GM18499 (cell line): ENCODE measurements around the gene NEURL1B.

Experiments
- ATAC-seq: cut with Tn5 transposase; IDR thresholded peaks from one replicate; pipeline ENCODE4 v1.9.1; 2021; ENCODE audit warnings: moderate number of reproducible peaks; ENCODE audit not compliant: insufficient read depth, unreplicated experiment

NEURL1B gene

GRCh38 chr5:172725273-172725672 lies 84.2 kb downstream of the NEURL1B start:
- ATAC-seq: no peak

GRCh38 chr5:172725785-172726184 lies 84.7 kb downstream of the NEURL1B start:
- ATAC-seq: no peak

- no peak for ATAC-seq
These were observed 85.9 kb downstream of the NEURL1B start for GRCh38 chr5:172726966-172727365.

- no peak for ATAC-seq
These were observed 86.5 kb downstream of the NEURL1B start for GRCh38 chr5:172727551-172727950.

GRCh38 chr5:172728481-172729241 lies 87.6 kb downstream of the NEURL1B start:
- ATAC-seq: no peak

- no peak for ATAC-seq
These were observed 88.5 kb downstream of the NEURL1B start for GRCh38 chr5:172729588-172729987.

- no peak for ATAC-seq
These were observed 89.2 kb downstream of the NEURL1B start for GRCh38 chr5:172730222-172730621.

GRCh38 chr5:172730981-172731679 lies 90.1 kb downstream of the NEURL1B start:
- no peak for ATAC-seq

- ATAC-seq: no peak
These were observed 90.6 kb downstream of the NEURL1B start for GRCh38 chr5:172731680-172732074.

GRCh38 chr5:172732201-172732865 lies 91.3 kb downstream of the NEURL1B start:
- no peak for ATAC-seq

- ATAC-seq: no peak
These were observed 92.3 kb downstream of the NEURL1B start for GRCh38 chr5:172733131-172733973.

- no peak for ATAC-seq
These were observed 92.9 kb downstream of the NEURL1B start for GRCh38 chr5:172733974-172734346.

GRCh38 chr5:172735141-172735831 lies 94.2 kb downstream of the NEURL1B start:
- no peak for ATAC-seq

GRCh38 chr5:172736508-172737135 lies 95.6 kb downstream of the NEURL1B start:
- no peak for ATAC-seq

GRCh38 chr5:172739375-172739774 lies 98.3 kb downstream of the NEURL1B start:
- no peak for ATAC-seq

- no peak for ATAC-seq
These were observed 99.6 kb downstream of the NEURL1B start for GRCh38 chr5:172740428-172741205.
